Stomach (tissue), 4 donors: Measurements from ENCODE around the gene ABCA3.

Experiments used
- EP300 ChIP-seq: sonication (generic); formaldehyde crosslinking; IDR thresholded peaks from one replicate; pipeline ENCODE4 v1.6.1; 2017; ENCODE audit warnings: antibody characterized with exemption
- POLR2A ChIP-seq, 4 donors: fragments of 450-650 bp; IDR thresholded peaks; one replicate each; pipeline ENCODE4 v1.6.1; 2016; ENCODE audit warnings: antibody characterized with exemption in 4 of 4, control low read depth in 2 of 4, mild to moderate bottlenecking in 1 of 4, moderate library complexity in 1 of 4
- POLR2AphosphoS5 ChIP-seq, 3 donors: sonication (generic); formaldehyde crosslinking; IDR thresholded peaks; one replicate each; pipeline ENCODE4 v1.6.1; 2016; ENCODE audit warnings: antibody characterized with exemption in 3 of 3
- TF ChIP-seq, protein P1 (sequence below), 7 experiments: fragments of 450-650 bp in 4 of 7; fragments of 200-600 bp in 3 of 7; sonication (generic) in 3 of 7; IDR thresholded peaks; one replicate each; pipeline ENCODE4 v1.5.1; 2016 to 2019; ENCODE audit warnings: antibody characterized with exemption in 7 of 7, control low read depth in 2 of 7, mild to moderate bottlenecking in 1 of 7

DNA sequence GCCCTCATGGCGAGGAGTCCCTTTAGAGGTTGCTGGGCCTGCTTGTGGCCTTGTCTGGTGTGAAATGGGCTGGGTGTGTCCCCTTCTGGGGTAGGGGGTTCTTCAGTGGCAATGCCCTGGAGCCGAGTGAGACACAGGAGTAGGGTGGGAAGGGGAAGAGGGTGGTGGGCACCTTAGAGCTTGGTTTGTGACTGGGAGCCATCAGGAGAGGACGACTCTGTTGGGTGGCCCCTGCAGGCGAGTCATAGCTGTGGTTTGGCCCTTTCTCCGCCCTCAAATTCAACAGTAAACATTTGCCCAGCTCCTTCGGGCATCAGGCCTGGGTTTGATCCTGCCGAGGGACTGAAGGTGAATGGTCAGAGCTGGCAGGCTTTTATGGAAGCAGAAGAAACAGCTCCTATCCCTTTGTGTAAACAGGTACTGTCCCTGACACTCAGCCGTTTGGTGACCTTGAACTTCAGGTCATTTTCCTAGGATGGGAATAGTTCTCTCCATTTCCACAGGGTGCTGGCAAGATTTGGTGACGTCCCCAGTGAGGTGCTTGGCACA, 114.2 kb downstream of the ABCA3 start:
- TF ChIP-seq POLR2A (IDR thresholded peaks at IDR 0.05), result no peak
- TF ChIP-seq, protein P1, sequence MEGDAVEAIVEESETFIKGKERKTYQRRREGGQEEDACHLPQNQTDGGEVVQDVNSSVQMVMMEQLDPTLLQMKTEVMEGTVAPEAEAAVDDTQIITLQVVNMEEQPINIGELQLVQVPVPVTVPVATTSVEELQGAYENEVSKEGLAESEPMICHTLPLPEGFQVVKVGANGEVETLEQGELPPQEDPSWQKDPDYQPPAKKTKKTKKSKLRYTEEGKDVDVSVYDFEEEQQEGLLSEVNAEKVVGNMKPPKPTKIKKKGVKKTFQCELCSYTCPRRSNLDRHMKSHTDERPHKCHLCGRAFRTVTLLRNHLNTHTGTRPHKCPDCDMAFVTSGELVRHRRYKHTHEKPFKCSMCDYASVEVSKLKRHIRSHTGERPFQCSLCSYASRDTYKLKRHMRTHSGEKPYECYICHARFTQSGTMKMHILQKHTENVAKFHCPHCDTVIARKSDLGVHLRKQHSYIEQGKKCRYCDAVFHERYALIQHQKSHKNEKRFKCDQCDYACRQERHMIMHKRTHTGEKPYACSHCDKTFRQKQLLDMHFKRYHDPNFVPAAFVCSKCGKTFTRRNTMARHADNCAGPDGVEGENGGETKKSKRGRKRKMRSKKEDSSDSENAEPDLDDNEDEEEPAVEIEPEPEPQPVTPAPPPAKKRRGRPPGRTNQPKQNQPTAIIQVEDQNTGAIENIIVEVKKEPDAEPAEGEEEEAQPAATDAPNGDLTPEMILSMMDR (IDR thresholded peaks at IDR 0.05), result no peak
- no peak for TF ChIP-seq EP300
- no peak for TF ChIP-seq POLR2AphosphoS5 (IDR thresholded peaks at IDR 0.05)
